Measurements from ENCODE around the gene PCYT1A. TPM values are rescaled to one million over a fixed set of nuclear protein-coding genes. Genes with fewer than 3 reads are reported as not detected.
"Not testable (repeated sequence)": the region's sequence is repeated elsewhere in the genome, so short reads cannot be mapped to it uniquely, and the experiment has no call there.

Gene PCYT1A
- total RNA-seq, 1 experiment from 2014 or later = 41.4 TPM

GRCh38 chr3:196244166-196244565 lies 43.4 kb downstream of the PCYT1A start:
- in situ Hi-C loops (cut with HindIII; ENCODE audit: low sequenced_read_pairs); DNase-seq (ENCODE audit: low spot score): not testable (repeated sequence)

- in situ Hi-C loops (cut with HindIII; ENCODE audit: low sequenced_read_pairs) = no loop called here
These were observed 45.8 kb downstream of the PCYT1A start for GRCh38 chr3:196241704-196242103.

GRCh38 chr3:196240424-196240823 lies 47.1 kb downstream of the PCYT1A start:
- no peak for DNase-seq (ENCODE audit: low spot score)
- in situ Hi-C loops (cut with HindIII; ENCODE audit: low sequenced_read_pairs) = no loop called here

More at GRCh38 chr3:196241704-196242103, 45.8 kb downstream of the PCYT1A start:
- no peak for DNase-seq (ENCODE audit: low spot score)

GRCh38 chr3:196238612-196239560 lies 48.6 kb downstream of the PCYT1A start:
- DNase-seq (ENCODE audit: low spot score) = no peak
- in situ Hi-C loops (cut with HindIII; ENCODE audit: low sequenced_read_pairs) = no loop called here

- no peak for DNase-seq (ENCODE audit: low spot score)
- in situ Hi-C loops (cut with HindIII; ENCODE audit: low sequenced_read_pairs) = no loop called here
These were observed 50.3 kb downstream of the PCYT1A start for GRCh38 chr3:196237203-196237602.

GRCh38 chr3:196236223-196236622 lies 51.3 kb downstream of the PCYT1A start:
- in situ Hi-C loops (cut with HindIII; ENCODE audit: low sequenced_read_pairs) = no loop called here
- DNase-seq (ENCODE audit: low spot score) = no peak

GRCh38 chr3:196235452-196236122 lies 51.9 kb downstream of the PCYT1A start:
- in situ Hi-C loops (cut with HindIII; ENCODE audit: low sequenced_read_pairs) = no loop called here
- DNase-seq (ENCODE audit: low spot score) = no peak

GRCh38 chr3:196232882-196233251 lies 54.7 kb downstream of the PCYT1A start:
- DNase-seq (ENCODE audit: low spot score) = no peak
- in situ Hi-C loops (cut with HindIII; ENCODE audit: low sequenced_read_pairs) = no loop called here

GRCh38 chr3:196232154-196232881 lies 55.2 kb downstream of the PCYT1A start:
- in situ Hi-C loops (cut with HindIII; ENCODE audit: low sequenced_read_pairs) = no loop called here
- DNase-seq (ENCODE audit: low spot score) = no peak

- peak; percentile 18 for DNase-seq (ENCODE audit: low spot score)
- in situ Hi-C loops (cut with HindIII; ENCODE audit: low sequenced_read_pairs) = no loop called here
These were observed 59.7 kb downstream of the PCYT1A start for GRCh38 chr3:196227629-196228493.

- DNase-seq (ENCODE audit: low spot score) = no peak
- in situ Hi-C loops (cut with HindIII; ENCODE audit: low sequenced_read_pairs) = no loop called here
These were observed 60.4 kb downstream of the PCYT1A start for GRCh38 chr3:196227121-196227561.

GRCh38 chr3:196225763-196226364 lies 61.7 kb downstream of the PCYT1A start:
- DNase-seq (ENCODE audit: low spot score) = no peak

GRCh38 chr3:196225086-196225485 lies 62.4 kb downstream of the PCYT1A start:
- in situ Hi-C loops (cut with HindIII; ENCODE audit: low sequenced_read_pairs) = no loop called here
- no peak for DNase-seq (ENCODE audit: low spot score)

More at GRCh38 chr3:196225763-196226364, 61.7 kb downstream of the PCYT1A start:
- in situ Hi-C loops (cut with HindIII; ENCODE audit: low sequenced_read_pairs) = no loop called here

- in situ Hi-C loops (cut with HindIII; ENCODE audit: low sequenced_read_pairs) = no loop called here
- no peak for DNase-seq (ENCODE audit: low spot score)
These were observed 64.5 kb downstream of the PCYT1A start for GRCh38 chr3:196222876-196223595.

GRCh38 chr3:196220991-196221390 lies 66.5 kb downstream of the PCYT1A start:
- in situ Hi-C loops (cut with HindIII; ENCODE audit: low sequenced_read_pairs) = no loop called here
- no peak for DNase-seq (ENCODE audit: low spot score)

- DNase-seq (ENCODE audit: low spot score) = no peak
- in situ Hi-C loops (cut with HindIII; ENCODE audit: low sequenced_read_pairs) = no loop called here
These were observed 66.9 kb downstream of the PCYT1A start for GRCh38 chr3:196220587-196220986.

GRCh38 chr3:196219970-196220311 lies 67.6 kb downstream of the PCYT1A start:
- in situ Hi-C loops (cut with HindIII; ENCODE audit: low sequenced_read_pairs) = no loop called here
- no peak for DNase-seq (ENCODE audit: low spot score)

All from G401 (cell line).